DMS114 treated with DMSO at 0.1 percent for 48 hours (cell line): Measurements from ENCODE around the gene OR11H1.
"Not testable (repeated sequence)": the region's sequence is repeated elsewhere in the genome, so short reads cannot be mapped to it uniquely, and the experiment has no call there.

Source experiments
- DNase-seq: peaks from one replicate; lab custom pipeline; 2025; ENCODE audit not compliant: unreplicated experiment; lab: John Stamatoyannopoulos, UW

OR11H1 gene

GRCh38 chr22:15527892-15528291 lies at the start of gene OR11H1:
TSS of gene OR11H1 (plus strand) at chr22:15528192. CDS start at chr22:15528192, 0 bp downstream.
- not testable (repeated sequence) for DNase-seq

- not testable (repeated sequence) for DNase-seq
Measured at GRCh38 chr22:15509967-15510366, 18.0 kb upstream of the OR11H1 start.

GRCh38 chr22:15515896-15516295 lies 12.1 kb upstream of the OR11H1 start:
- not testable (repeated sequence) for DNase-seq

GRCh38 chr22:15553767-15554166 lies 25.8 kb downstream of the OR11H1 start:
- not testable (repeated sequence) for DNase-seq

- not testable (repeated sequence) for DNase-seq
Measured at GRCh38 chr22:15563461-15563860, 35.5 kb downstream of the OR11H1 start.

- DNase-seq: not testable (repeated sequence)
Measured at GRCh38 chr22:15565063-15565462, 37.1 kb downstream of the OR11H1 start.
